Suprapubic skin (tissue), 4 donors: ENCODE results near the gene CD300A.

Experiments used
- POLR2A ChIP-seq, 2 donors: fragments of 450-650 bp; IDR thresholded peaks; one replicate each; pipeline ENCODE4 v1.6.1; 2017; ENCODE audit warnings: antibody characterized with exemption in 2 of 2, mild to moderate bottlenecking in 2 of 2, moderate library complexity in 2 of 2
- POLR2AphosphoS5 ChIP-seq, 3 donors: sonication (generic); formaldehyde crosslinking; IDR thresholded peaks; one replicate each; pipeline ENCODE4 v1.6.1; 2017; ENCODE audit warnings: antibody characterized with exemption in 3 of 3
- TF ChIP-seq, protein P1 (sequence below), 2 donors: fragments of 200-600 bp in 1 of 2; fragments of 450-650 bp in 1 of 2; sonication (generic) in 1 of 2; IDR thresholded peaks; one replicate each; pipeline ENCODE4 v1.5.1; 2016 to 2019; ENCODE audit warnings: antibody characterized with exemption in 2 of 2, mild to moderate bottlenecking in 1 of 2, moderate library complexity in 1 of 2

DNA sequence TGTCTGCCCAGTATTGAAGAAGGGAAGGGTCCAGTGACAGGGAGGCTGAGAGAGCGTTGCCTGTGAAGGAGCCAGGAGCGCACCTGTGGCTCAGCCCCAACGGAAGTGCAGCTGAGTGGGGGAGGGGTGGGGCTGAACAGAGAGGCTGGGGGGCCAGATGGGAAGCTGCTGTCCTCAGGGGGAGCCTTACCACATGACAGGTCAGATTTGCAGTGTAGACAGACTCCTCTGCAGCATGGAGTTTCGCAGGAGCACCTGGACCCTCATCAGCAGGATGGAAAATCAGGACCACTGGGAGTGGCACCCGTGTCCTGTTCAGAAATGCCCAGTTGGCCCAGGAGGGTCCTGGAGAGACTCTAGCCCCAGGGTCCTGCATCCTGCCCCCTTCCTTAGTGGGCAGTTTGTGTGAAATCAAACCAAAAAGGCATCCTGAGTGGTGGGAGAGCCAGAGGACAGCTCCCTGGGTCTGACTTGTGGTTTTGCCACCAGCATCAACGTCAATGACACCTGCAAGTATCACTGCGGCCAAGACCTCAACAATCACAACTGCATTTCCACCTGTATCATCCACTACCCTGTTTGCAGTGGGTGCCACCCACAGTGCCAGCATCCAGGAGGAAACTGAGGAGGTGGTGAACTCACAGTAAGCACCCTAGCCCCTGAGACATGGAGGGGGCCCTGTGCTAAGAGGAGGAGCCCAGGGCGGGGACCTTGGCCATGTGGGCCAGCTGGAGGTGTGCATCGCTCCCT is 7.8 kb downstream of the CD300A start:
- TF ChIP-seq, protein P1, sequence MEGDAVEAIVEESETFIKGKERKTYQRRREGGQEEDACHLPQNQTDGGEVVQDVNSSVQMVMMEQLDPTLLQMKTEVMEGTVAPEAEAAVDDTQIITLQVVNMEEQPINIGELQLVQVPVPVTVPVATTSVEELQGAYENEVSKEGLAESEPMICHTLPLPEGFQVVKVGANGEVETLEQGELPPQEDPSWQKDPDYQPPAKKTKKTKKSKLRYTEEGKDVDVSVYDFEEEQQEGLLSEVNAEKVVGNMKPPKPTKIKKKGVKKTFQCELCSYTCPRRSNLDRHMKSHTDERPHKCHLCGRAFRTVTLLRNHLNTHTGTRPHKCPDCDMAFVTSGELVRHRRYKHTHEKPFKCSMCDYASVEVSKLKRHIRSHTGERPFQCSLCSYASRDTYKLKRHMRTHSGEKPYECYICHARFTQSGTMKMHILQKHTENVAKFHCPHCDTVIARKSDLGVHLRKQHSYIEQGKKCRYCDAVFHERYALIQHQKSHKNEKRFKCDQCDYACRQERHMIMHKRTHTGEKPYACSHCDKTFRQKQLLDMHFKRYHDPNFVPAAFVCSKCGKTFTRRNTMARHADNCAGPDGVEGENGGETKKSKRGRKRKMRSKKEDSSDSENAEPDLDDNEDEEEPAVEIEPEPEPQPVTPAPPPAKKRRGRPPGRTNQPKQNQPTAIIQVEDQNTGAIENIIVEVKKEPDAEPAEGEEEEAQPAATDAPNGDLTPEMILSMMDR (IDR thresholded peaks at IDR 0.05): no peak
- no peak for TF ChIP-seq POLR2AphosphoS5 (IDR thresholded peaks at IDR 0.05)
- no peak for TF ChIP-seq POLR2A (IDR thresholded peaks at IDR 0.05)
